NCI-H226 (cell line): ENCODE results near the gene NTM.

Experiments used
- DNase-seq: peaks from one replicate; pipeline ENCODE4 v3.0.0-alpha.2; 2015

NTM gene

GRCh38 chr11:131807876-131808275 is 437.5 kb downstream of the NTM start:
- DNase-seq: no peak

DNA sequence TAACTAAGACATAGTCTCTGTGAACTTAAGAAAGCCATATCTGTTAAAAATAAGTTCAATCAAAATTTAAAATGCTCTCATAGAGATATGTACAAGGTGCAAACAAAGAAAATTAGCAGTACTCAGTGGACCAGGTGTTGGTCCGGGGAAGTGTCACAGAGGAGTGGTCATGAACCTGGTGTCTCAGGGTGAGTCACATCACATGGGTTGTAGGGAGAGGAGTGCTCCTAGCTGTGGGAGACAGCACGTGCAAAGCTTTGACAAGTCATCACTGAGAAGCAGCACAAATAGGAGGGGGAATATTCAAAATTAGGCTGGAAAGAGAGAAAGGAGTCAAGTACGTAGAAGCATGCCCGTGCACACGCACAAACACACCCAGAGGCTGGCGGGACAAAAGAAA is 438.1 kb downstream of the NTM start:
- DNase-seq: no peak

DNA sequence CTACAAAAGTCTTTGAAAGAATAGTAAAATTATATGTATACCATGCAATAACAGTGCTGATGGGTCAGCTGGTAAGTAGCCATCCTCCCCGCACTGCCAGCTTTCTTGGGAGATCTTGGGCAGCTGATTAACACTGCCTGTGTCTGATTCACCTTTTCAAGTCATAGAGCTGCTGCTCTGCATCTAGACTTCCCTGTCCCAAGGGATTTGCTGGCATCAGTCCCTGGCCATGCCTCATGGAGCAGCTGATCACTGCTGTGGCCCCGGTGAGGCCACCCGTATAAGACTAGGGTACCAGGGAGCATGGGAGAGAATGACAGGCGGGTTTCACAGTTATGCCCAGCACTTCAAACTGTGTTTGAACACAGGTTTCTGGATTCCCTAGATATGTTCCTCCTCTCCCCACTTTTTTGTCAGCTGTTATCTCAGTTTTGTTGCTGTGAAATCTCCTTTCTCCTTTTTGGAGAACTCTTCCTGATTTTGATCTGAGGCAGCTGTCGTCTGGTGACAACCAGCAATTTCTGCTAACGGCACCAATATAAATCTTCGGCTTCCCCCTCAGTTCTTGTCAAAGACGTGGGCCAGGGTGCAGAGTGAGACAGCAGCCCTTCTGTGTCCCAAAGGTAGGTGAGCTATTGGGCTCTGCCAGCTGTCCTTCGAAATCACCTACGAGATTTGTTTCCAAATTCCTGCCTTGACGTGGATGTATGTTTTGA is 438.9 kb downstream of the NTM start:
- DNase-seq: no peak

DNA sequence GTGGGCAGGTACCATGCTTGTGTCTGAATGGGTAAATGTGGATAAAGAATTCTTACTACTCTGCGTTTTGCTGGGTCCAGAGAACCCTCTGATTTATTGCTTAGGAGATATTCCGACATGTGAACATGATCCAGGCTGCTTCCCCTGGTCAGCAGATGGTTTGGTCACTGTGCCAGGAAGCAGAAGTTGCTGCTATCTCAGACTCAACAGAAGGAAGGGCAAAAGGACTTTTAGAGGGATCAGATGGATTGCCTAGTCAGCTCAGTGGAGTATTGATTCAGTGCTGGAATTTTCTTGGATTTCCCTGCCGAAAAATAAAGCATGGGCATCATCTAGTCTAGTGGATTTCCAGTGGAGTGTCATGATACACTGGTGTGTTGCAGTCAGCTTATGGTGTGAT is 440.1 kb downstream of the NTM start:
- DNase-seq: no peak

- DNase-seq: no peak
Observed at GRCh38 chr11:131811383-131811782, 441.0 kb downstream of the NTM start.

DNA sequence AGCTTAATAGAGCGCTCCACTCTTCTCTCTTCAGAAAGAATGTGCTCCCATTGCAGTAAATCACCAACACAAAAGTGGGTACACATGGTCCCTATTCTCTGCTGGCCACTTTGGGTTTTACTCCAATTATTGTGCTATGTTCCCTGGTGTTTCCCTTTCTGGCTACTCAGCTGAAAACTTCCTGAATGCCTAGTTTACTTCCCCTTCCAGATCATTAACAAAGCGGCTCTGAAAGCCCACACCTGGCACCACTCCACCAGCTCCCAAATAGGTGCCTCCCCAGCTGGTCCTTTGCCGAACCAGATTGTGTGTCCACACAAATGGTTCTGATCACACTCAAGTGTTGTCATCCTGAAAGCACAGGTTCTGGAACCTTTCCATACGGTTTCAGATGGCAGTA is 443.7 kb downstream of the NTM start:
- DNase-seq: no peak

GRCh38 chr11:131815590-131815989 is 445.2 kb downstream of the NTM start:
- no peak for DNase-seq

- DNase-seq: no peak
Observed at GRCh38 chr11:131816051-131816450, 445.6 kb downstream of the NTM start.

DNA sequence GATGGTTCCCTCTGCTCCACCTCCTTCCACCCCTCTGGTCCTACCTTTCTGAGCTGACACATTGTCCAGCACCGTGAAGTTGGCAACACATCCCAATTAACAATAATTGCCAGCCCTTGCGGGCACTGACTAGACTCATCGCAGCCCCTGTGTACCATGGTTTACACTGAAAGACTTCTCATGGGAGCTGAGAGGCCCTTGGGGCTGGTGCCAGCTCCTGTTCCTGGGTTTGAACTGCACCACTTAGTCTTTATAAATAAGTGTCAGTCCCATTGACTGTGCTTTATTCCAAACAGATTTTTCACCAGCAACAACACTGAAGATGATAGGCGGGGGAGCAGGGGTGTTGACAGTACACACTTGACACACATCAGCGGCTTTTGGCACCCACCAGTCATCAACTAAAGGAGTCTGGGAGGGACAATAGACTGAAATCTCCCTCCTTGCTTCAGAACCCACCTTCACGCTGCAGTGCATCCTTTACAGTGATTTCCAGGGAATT is 447.3 kb downstream of the NTM start:
- no peak for DNase-seq

DNA sequence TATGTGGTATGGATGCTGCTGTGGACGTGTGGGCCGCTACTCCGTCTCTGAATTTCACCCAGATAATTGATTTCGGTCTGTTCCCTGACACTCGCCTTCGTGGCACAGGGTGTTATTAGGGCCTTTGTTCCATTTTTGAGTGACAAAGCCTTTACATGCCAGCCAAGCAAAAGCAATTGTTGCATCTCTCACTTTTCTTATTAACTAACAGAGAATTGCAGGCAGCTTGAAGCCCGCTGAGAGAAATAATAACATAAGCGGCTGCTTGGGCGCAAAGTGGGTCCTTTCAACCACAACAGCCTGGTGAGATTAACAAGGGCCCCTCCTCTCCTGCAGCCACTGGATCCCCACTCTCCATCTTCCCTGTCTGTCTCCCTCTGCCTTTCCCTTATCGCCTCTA is 449.4 kb downstream of the NTM start:
- no peak for DNase-seq

- no peak for DNase-seq
Observed at GRCh38 chr11:131822506-131822905, 452.1 kb downstream of the NTM start.

- no peak for DNase-seq
Observed at GRCh38 chr11:131823772-131824171, 453.4 kb downstream of the NTM start.

- no peak for DNase-seq
Observed at GRCh38 chr11:131824771-131825170, 454.4 kb downstream of the NTM start.

- no peak for DNase-seq
Observed at GRCh38 chr11:131827430-131827829, 457.0 kb downstream of the NTM start.

DNA sequence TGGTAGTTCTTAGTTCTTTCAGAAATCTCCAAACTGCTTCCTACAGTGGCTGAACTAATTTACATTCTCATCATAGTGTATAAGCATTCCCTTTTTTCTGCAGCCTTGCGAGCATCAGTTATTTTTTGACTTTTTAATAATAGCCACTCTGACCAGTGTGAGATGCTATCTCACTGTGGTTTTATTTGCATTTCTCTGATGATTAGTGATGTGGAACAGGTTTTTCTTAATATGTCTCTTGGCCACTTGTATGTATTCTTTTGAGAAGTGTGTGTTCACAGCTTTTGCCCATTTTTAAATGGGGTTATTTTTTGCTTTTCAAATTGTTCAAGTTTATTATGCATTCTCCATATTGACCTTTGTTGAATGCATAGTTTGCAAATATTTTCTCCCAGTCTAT is 459.3 kb downstream of the NTM start:
- DNase-seq: no peak

DNA sequence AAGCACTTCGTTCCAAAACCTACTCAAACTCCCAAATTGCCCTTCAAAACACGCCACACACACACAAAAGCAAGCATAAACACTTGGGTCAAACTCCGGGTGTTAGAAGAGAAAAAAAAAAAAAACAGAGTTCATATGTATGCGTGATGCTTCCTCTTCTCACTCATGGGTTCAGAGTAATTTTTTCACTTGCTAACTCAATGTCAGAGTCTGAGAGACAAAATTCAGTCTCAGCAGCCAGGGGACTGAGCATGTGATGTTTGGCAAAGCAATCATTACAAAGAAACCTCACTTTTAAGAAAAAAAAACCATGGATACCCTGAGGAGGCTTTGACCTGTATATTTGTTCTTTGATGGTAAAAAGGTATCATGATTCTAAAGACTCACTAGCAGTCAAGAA is 461.7 kb downstream of the NTM start:
- DNase-seq: no peak

GRCh38 chr11:131833366-131833765 is 463.0 kb downstream of the NTM start:
- no peak for DNase-seq

DNA sequence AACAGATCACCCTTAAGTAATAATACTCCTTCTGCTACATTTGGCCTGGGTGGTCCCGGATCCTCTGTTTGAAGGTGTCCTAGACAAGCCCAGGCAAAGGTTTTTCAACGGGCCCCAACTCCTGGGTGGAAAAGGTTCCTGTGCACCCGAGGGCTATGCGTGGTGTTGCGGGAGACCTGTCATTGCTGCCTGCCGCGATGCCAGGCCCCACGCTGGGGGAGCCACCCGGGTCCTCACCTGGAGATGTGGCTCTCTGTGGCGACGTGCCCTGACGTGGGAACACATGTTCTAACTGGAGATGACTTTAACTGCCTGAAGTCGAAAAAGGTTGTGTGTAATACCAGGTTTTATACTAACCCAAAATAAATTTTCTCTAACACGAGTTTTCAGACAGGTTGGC is 467.1 kb downstream of the NTM start:
- no peak for DNase-seq

DNA sequence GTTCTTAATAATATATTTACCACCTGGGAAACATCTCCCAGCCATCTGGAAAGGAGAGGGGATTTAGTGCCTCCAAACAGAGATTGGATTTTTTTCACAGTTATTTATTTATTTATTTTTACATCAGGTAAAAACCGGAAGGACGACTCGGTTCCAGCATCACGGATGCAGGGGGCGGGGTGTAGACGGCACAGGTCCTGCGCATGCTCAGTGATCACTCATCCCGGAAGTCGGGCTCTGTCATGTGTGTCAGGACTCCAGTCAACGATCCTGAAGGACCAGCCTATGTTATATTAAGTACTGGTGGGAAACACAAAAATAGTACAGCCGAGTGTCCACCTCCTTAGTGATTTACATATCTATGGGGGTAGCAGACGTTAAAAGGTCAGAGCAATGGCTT is 467.6 kb downstream of the NTM start:
- no peak for DNase-seq

- no peak for DNase-seq
Observed at GRCh38 chr11:131839326-131839725, 468.9 kb downstream of the NTM start.

DNA sequence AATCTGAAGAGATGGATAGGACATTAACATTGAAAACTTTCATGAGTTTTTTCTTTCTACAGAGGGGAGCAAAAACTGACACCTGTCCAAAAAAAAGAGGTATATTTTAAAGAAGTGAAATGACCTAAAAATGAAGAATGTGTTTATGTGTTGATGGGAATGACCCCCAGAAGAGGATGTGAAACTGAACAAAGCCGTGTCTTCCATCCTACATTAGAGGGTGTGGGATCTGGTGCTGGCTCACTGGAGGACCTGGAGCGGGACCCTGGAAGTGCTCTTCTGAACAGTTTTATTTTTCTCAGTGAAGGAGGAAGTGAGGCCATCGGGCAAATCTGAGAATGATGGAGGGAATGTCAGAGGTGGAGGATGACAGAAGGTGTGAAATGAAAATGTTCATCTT is 470.1 kb downstream of the NTM start:
- no peak for DNase-seq

DNA sequence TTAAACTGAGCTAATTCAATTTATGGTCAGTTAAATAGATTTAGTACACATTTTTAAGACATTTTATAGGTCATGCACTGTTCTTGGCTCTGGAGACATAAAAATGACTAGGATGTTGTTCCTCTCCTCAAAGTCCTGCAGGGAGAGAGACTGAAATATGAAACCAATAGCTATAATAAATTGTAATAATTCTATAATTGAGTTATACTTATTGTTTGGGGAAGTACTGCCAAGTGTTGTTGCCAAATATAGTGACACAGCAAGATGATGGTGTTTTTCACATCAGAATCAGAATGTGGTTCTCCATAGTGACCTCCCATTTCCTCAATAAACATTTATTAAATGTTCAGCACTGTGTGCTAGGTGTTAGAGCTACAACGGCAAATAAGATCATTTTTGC is 470.6 kb downstream of the NTM start:
- DNase-seq: no peak

- no peak for DNase-seq
Observed at GRCh38 chr11:131841925-131842635, 471.7 kb downstream of the NTM start.

- no peak for DNase-seq
Observed at GRCh38 chr11:131845255-131845654, 474.8 kb downstream of the NTM start.

GRCh38 chr11:131849485-131849884 is 479.1 kb downstream of the NTM start:
- DNase-seq: no peak
